ENCODE data around the gene HPS5. TPM values are rescaled to one million over a fixed set of nuclear protein-coding genes. Genes with fewer than 3 reads are reported as not detected.

The HPS5 gene
- total RNA-seq, 1 experiment from 2014 or later: 15.4 TPM

GRCh38 chr11:18253778-18254338 lies 68.1 kb downstream of the HPS5 start:
- WGBS (ENCODE audit: extremely low coverage, insufficient read length, low lambda C conversion rate): no CpG with 5 or more reads among the region's 11 CpGs
- Histone ChIP-seq H3K14ac (ENCODE audit: insufficient read depth, low read length) (no peak overlapping the region), H3K27me3 (ENCODE audit: insufficient read depth, low read length) (no peaks in the 10 kb centered on the region), H3K79me2 (ENCODE audit: insufficient read depth, low read length) (no peaks in the 10 kb centered on the region), H4K20me1 (ENCODE audit: control insufficient read depth, insufficient read depth, insufficient read length) (no peaks in the 10 kb centered on the region), H3T11ph (ENCODE audit: low read length) (no peak overlapping the region), H2BK12ac (ENCODE audit: insufficient read length, low read depth, low read length) (no peak overlapping the region), H2BK5ac (ENCODE audit: insufficient read length, low read length) (no peak overlapping the region), H3K23me2 (ENCODE audit: insufficient read length, low read depth, low read length, poor library complexity, severe bottlenecking) (no peaks in the 10 kb centered on the region), H3K4me1 (ENCODE audit: insufficient read depth, low read length) (no peaks in the 10 kb centered on the region), H2AFZ (ENCODE audit: low read length) (no peak overlapping the region), H2BK15ac (ENCODE audit: low read depth, low read length) (no peak overlapping the region), H4K5ac (ENCODE audit: insufficient read length, low read depth, low read length) (no peak overlapping the region), H3K4me2 (ENCODE audit: insufficient read depth, insufficient read length, low read length) (no peak overlapping the region), H2BK120ac (ENCODE audit: low read depth, low read length, poor library complexity, severe bottlenecking) (no peak overlapping the region), H3K18ac (ENCODE audit: insufficient read length, low read depth, low read length) (no peak overlapping the region), H3K9me3 (ENCODE audit: control insufficient read depth, low read depth, low read length) (no peaks in the 10 kb centered on the region), H3K23ac (ENCODE audit: insufficient read length, low read depth, low read length) (no peak overlapping the region), H4K8ac (replicated peaks; ENCODE audit: insufficient read length, low read depth, low read length) (no peak overlapping the region), H2AK5ac (ENCODE audit: insufficient read length, low read length) (no peak overlapping the region), H3K4ac (ENCODE audit: low read depth, low read length) (no peak overlapping the region), H3K27ac (ENCODE audit: insufficient read length, low read depth, low read length) (no peak overlapping the region), H4K91ac (ENCODE audit: insufficient read length, low read depth, low read length) (no peak overlapping the region), H3K9ac (ENCODE audit: extremely low read depth, insufficient read length, low read length) (no peak overlapping the region), H2BK20ac (ENCODE audit: low read depth, low read length, poor library complexity, severe bottlenecking) (no peak overlapping the region), H3K79me1 (ENCODE audit: insufficient read depth, low read depth, low read length, poor library complexity, severe bottlenecking) (no peaks in the 10 kb centered on the region), H3K56ac (ENCODE audit: insufficient read length, low read depth, low read length) (no peak overlapping the region)
- no peaks in the 10 kb centered on the region for H3K9me3 Mint-ChIP-seq
- DNase-seq: no peak
- TF ChIP-seq, protein P1, sequence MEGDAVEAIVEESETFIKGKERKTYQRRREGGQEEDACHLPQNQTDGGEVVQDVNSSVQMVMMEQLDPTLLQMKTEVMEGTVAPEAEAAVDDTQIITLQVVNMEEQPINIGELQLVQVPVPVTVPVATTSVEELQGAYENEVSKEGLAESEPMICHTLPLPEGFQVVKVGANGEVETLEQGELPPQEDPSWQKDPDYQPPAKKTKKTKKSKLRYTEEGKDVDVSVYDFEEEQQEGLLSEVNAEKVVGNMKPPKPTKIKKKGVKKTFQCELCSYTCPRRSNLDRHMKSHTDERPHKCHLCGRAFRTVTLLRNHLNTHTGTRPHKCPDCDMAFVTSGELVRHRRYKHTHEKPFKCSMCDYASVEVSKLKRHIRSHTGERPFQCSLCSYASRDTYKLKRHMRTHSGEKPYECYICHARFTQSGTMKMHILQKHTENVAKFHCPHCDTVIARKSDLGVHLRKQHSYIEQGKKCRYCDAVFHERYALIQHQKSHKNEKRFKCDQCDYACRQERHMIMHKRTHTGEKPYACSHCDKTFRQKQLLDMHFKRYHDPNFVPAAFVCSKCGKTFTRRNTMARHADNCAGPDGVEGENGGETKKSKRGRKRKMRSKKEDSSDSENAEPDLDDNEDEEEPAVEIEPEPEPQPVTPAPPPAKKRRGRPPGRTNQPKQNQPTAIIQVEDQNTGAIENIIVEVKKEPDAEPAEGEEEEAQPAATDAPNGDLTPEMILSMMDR (conservative IDR thresholded peaks at IDR 0.05): no peak
- no peak overlapping the region for H3K4me3 Mint-ChIP-seq
- H3K36me3 Mint-ChIP-seq (ENCODE audit: insufficient read depth in 1 of 3, low read depth in 3 of 3): no peaks in the 10 kb centered on the region
- no peaks in the 10 kb centered on the region for H3K4me1 Mint-ChIP-seq
- H3K27ac Mint-ChIP-seq: no peak overlapping the region
- H3K27me3 Mint-ChIP-seq (ENCODE audit: low read depth): no peaks in the 10 kb centered on the region; the same call in 1 of the 2 replicates

All from H9 (cell line).